ENCODE data around the gene ABCD3.

DNA sequence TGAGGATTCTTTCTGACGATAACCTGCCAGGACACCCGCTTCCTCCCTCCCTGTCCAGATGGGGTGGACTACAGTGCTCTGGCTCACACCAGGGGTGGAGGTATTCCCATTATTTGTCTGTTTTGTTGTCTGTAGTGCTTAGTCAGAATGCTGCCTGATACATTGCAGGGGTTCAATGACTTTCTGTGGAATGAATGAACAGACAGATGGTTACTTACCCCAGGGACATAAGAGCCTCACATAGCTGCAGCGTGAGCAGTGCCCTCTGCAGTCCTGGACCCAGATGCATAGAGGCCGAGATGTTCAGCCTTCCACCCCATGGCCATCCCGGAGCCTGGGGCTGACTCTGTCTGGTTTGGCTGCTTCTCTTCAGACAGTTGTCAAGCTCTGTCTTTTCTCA is 136.4 kb downstream of the ABCD3 start:
- no peak for TF ChIP-seq EZH2 (IDR thresholded peaks at IDR 0.05; ENCODE audit: low read length, missing control alignments)
- TF ChIP-seq, protein P1, sequence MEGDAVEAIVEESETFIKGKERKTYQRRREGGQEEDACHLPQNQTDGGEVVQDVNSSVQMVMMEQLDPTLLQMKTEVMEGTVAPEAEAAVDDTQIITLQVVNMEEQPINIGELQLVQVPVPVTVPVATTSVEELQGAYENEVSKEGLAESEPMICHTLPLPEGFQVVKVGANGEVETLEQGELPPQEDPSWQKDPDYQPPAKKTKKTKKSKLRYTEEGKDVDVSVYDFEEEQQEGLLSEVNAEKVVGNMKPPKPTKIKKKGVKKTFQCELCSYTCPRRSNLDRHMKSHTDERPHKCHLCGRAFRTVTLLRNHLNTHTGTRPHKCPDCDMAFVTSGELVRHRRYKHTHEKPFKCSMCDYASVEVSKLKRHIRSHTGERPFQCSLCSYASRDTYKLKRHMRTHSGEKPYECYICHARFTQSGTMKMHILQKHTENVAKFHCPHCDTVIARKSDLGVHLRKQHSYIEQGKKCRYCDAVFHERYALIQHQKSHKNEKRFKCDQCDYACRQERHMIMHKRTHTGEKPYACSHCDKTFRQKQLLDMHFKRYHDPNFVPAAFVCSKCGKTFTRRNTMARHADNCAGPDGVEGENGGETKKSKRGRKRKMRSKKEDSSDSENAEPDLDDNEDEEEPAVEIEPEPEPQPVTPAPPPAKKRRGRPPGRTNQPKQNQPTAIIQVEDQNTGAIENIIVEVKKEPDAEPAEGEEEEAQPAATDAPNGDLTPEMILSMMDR (conservative IDR thresholded peaks at IDR 0.05 in 1 of 2, IDR thresholded peaks at IDR 0.05 in 1 of 2; ENCODE audit: low read depth in 1 of 2, low read length in 2 of 2) = no peak

All from fibroblast of lung (primary cell).